Measurements from ENCODE around the gene EP400.
A peak's percentile ranks its signal among the peaks of the same experiment; 100 is the strongest.

Gene EP400

GRCh38 chr12:132071830-132072384, 122.2 kb downstream of the EP400 start:
- Histone ChIP-seq H3K36me3 (ENCODE audit: insufficient read depth, low read length) (peaks cover 56% of the 10 kb centered on the region; the same call in 1 of the 2 replicates), H3F3A (ENCODE audit: insufficient read depth, low read length) (no peaks in the 10 kb centered on the region), H2AFZ (ENCODE audit: low read length) (no peak overlapping the region), H3K4me1 (ENCODE audit: insufficient read depth, low read length, severe bottlenecking) (peaks cover 43% of the 10 kb centered on the region), H3K27me3 (ENCODE audit: insufficient read depth, low read length) (no peaks in the 10 kb centered on the region), H3K4me2 (ENCODE audit: low read length) (peak overlapping the region; percentile 70), H3K27ac (ENCODE audit: low read depth, low read length, poor library complexity, severe bottlenecking) (peak overlapping the region; percentile 99), H3K9me3 (ENCODE audit: low read length) (no peaks in the 10 kb centered on the region), H3K9me2 (ENCODE audit: low read depth, low read length) (no peaks in the 10 kb centered on the region), H4K20me1 (ENCODE audit: insufficient read depth, low read length) (no peaks in the 10 kb centered on the region), H3K9ac (ENCODE audit: low read length) (peak overlapping the region; percentile 61), H3K79me2 (ENCODE audit: insufficient read depth, low read length) (no peaks in the 10 kb centered on the region), H3K4me3 (ENCODE audit: low read depth, low read length, poor library complexity, severe bottlenecking) (peak overlapping the region; percentile 54)
- TF ChIP-seq EZH2 (IDR thresholded peaks at IDR 0.05; ENCODE audit: borderline replicate concordance, low read length) (no peak), CTCF (IDR thresholded peaks at IDR 0.05; ENCODE audit: low read length) (no peak)

- Histone ChIP-seq H4K20me1 (ENCODE audit: insufficient read depth, low read length) (no peaks in the 10 kb centered on the region), H3K79me2 (ENCODE audit: insufficient read depth, low read length) (no peaks in the 10 kb centered on the region), H3K9me2 (ENCODE audit: low read depth, low read length) (no peaks in the 10 kb centered on the region), H3F3A (ENCODE audit: insufficient read depth, low read length) (no peaks in the 10 kb centered on the region), H3K27me3 (ENCODE audit: insufficient read depth, low read length) (no peaks in the 10 kb centered on the region), H3K4me2 (ENCODE audit: low read length) (no peak overlapping the region), H3K9me3 (ENCODE audit: low read length) (no peaks in the 10 kb centered on the region), H3K9ac (ENCODE audit: low read length) (no peak overlapping the region), H3K27ac (ENCODE audit: low read depth, low read length, poor library complexity, severe bottlenecking) (peak overlapping the region; percentile 5), H3K4me1 (ENCODE audit: insufficient read depth, low read length, severe bottlenecking) (peaks cover 40% of the 10 kb centered on the region), H3K4me3 (ENCODE audit: low read depth, low read length, poor library complexity, severe bottlenecking) (no peak overlapping the region), H2AFZ (ENCODE audit: low read length) (no peak overlapping the region), H3K36me3 (ENCODE audit: insufficient read depth, low read length) (peaks cover 54% of the 10 kb centered on the region)
- TF ChIP-seq CTCF (IDR thresholded peaks at IDR 0.05; ENCODE audit: low read length) = no peak
- TF ChIP-seq EZH2 (IDR thresholded peaks at IDR 0.05; ENCODE audit: borderline replicate concordance, low read length) = no peak
These were observed 124.5 kb downstream of the EP400 start for GRCh38 chr12:132074216-132074615.

GRCh38 chr12:132075026-132075713, 125.4 kb downstream of the EP400 start:
- H3K9me2 ChIP-seq (ENCODE audit: low read depth, low read length) = no peaks in the 10 kb centered on the region
- H3K9ac ChIP-seq (ENCODE audit: low read length) = no peak overlapping the region
- H3K4me3 ChIP-seq (ENCODE audit: low read depth, low read length, poor library complexity, severe bottlenecking) = no peak overlapping the region
- no peaks in the 10 kb centered on the region for H4K20me1 ChIP-seq (ENCODE audit: insufficient read depth, low read length)
- peak; percentile 53 for TF ChIP-seq CTCF (IDR thresholded peaks at IDR 0.05; ENCODE audit: low read length)
- TF ChIP-seq EZH2 (IDR thresholded peaks at IDR 0.05; ENCODE audit: borderline replicate concordance, low read length) = no peak
- no peak overlapping the region for H3K4me2 ChIP-seq (ENCODE audit: low read length)
- H3K9me3 ChIP-seq (ENCODE audit: low read length) = no peaks in the 10 kb centered on the region
- H3K27me3 ChIP-seq (ENCODE audit: insufficient read depth, low read length) = no peaks in the 10 kb centered on the region
- H3K4me1 ChIP-seq (ENCODE audit: insufficient read depth, low read length, severe bottlenecking) = peaks cover 30% of the 10 kb centered on the region
- H3K79me2 ChIP-seq (ENCODE audit: insufficient read depth, low read length) = no peaks in the 10 kb centered on the region
- H3K27ac ChIP-seq (ENCODE audit: low read depth, low read length, poor library complexity, severe bottlenecking) = no peak overlapping the region
- peaks cover 54% of the 10 kb centered on the region for H3K36me3 ChIP-seq (ENCODE audit: insufficient read depth, low read length)
- H3F3A ChIP-seq (ENCODE audit: insufficient read depth, low read length) = no peaks in the 10 kb centered on the region
- H2AFZ ChIP-seq (ENCODE audit: low read length) = no peak overlapping the region
